ENCODE results near the gene CCDC192. TPM values are rescaled to one million over a fixed set of nuclear protein-coding genes. Genes with fewer than 3 reads are reported as not detected.

Gene CCDC192
- total and polyA plus RNA-seq, 3 experiments from 2014 or later = not detected

DNA sequence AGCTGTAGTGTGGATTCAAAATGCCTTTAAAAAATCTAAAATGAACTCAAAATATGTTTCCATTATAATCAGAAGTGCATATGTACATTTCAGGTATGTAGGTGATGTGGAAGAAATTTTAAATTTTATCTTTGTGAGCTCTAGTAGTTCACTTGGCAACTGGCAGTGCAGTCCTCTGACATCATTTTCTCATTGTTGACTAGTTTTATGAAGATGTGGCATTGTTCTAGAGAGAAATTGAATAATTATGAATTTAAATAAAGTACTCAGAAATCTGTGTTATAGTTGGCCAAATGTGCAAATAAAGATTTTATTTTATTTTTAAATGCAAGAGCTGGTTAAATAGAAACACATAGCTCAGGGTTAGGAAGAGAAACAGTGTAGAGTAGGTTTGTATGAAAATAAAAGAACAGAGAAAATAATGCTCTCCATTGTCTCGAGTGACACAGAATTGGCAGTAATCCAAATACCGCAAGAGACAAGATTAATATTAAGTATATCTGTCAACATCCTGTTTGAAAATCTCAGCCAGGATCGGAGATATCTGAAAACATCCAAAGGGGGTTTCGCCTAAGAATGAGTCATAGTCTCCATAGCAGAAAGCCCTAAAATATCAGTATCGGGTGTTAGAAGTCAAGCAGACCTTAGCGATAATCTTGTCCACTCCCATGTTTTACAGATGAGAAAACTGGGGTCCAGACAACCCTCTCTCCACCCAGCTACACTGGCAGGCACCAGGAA lies 189.4 kb downstream of the CCDC192 start:
- Histone ChIP-seq H3K27me3 (ENCODE audit: insufficient read depth, low read length, poor library complexity, severe bottlenecking) (no peaks in the 10 kb centered on the region), H3K36me3 (ENCODE audit: insufficient read depth, low read length) (no peaks in the 10 kb centered on the region), H3K4me1 (ENCODE audit: insufficient read depth, low read length) (no peaks in the 10 kb centered on the region), H3K9me3 (ENCODE audit: low read length) (no peaks in the 10 kb centered on the region), H3K4me3 (ENCODE audit: low read length) (no peak overlapping the region), H3K27ac (ENCODE audit: low read depth, low read length) (no peak overlapping the region)
- peak overlapping the region in 3 of 7 donors; percentile 24 to 29 (median 28) for H3K4me3 Mint-ChIP-seq
- peaks cover 5 to 22% (median 12%) of the 10 kb centered on the region in 3 donors for H3K4me1 Mint-ChIP-seq
- ChIA-PET CTCF (interaction anchor here (1.3 kb wide), 1 partner anchor 17 kb away, joined by 3 read pairs; no protein-coding TSS in a partner anchor), POLR2A (no interaction called here)
- H3K9me3 Mint-ChIP-seq = peaks cover 0 to 1% (median 0%) of the 10 kb centered on the region in 5 donors
- H3K27me3 Mint-ChIP-seq = peaks cover 1 to 5% of the 10 kb centered on the region in 2 donors
- peak in 1 of 5 donors; percentile 13 for DNase-seq
- H3K36me3 Mint-ChIP-seq = peaks cover 0 to 3% (median 0%) of the 10 kb centered on the region in 3 donors
- H3K27ac Mint-ChIP-seq = peak overlapping the region in 5 of 8 donors; percentile 11 to 54 (median 22)

DNA sequence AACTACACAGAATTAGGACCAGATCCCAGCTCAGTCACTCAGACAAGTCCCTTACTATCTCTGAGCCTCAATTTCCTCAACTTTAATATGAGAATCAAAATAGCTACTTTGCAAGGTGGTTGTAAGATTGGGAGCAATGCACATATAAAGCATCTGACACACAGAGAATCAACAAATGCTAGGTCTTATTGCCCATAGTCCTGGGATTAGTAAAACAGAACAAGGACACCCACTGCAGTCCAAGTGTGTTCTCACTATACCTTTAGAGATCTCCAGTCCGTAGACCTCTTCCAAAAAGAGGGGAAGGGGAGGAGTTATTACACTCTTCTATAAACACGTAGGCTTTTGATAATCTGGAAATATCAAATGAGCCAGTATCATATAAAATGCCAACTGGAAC lies 190.0 kb downstream of the CCDC192 start:
- ChIA-PET CTCF (interaction anchor here (1.3 kb wide), 1 partner anchor 16 kb away, joined by 3 read pairs; no protein-coding TSS in a partner anchor), POLR2A (no interaction called here)
- Histone ChIP-seq H3K9me3 (ENCODE audit: low read length) (no peaks in the 10 kb centered on the region), H3K4me1 (ENCODE audit: insufficient read depth, low read length) (no peaks in the 10 kb centered on the region), H3K36me3 (ENCODE audit: insufficient read depth, low read length) (no peaks in the 10 kb centered on the region), H3K27me3 (ENCODE audit: insufficient read depth, low read length, poor library complexity, severe bottlenecking) (no peaks in the 10 kb centered on the region), H3K4me3 (ENCODE audit: low read length) (no peak overlapping the region), H3K27ac (ENCODE audit: low read depth, low read length) (no peak overlapping the region)
- peaks cover 0 to 1% (median 0%) of the 10 kb centered on the region in 5 donors for H3K9me3 Mint-ChIP-seq
- no peak for DNase-seq
- H3K4me1 Mint-ChIP-seq = peaks cover 5 to 22% (median 12%) of the 10 kb centered on the region in 3 donors
- peaks cover 1 to 5% of the 10 kb centered on the region in 2 donors for H3K27me3 Mint-ChIP-seq
- H3K27ac Mint-ChIP-seq = peak overlapping the region in 4 of 8 donors; percentile 11 to 54 (median 36)
- peak overlapping the region in 1 of 7 donors; percentile 29 for H3K4me3 Mint-ChIP-seq
- peaks cover 0 to 3% (median 0%) of the 10 kb centered on the region in 3 donors for H3K36me3 Mint-ChIP-seq

DNA sequence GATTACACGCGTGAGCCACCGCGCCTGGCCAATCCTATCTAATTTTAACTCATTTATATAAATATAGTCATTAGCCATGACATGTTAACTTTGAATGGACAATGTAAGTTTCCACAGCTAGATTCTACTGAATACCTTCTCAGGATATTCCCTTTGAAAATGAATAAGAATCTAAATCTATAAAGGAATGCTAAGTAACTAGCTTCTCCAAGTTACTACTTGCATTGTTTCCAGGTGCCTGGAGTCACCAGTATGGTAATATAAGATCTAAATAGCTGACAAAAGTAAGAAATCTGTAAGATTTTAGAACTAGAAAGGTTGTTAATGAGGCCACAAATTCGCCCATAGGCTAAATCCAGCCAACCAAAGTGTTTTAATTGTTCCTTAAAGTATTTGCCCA lies 191.3 kb downstream of the CCDC192 start:
- CTCF ChIA-PET = no interaction called here
- peaks cover 0 to 3% (median 0%) of the 10 kb centered on the region in 3 donors for H3K36me3 Mint-ChIP-seq

DNA sequence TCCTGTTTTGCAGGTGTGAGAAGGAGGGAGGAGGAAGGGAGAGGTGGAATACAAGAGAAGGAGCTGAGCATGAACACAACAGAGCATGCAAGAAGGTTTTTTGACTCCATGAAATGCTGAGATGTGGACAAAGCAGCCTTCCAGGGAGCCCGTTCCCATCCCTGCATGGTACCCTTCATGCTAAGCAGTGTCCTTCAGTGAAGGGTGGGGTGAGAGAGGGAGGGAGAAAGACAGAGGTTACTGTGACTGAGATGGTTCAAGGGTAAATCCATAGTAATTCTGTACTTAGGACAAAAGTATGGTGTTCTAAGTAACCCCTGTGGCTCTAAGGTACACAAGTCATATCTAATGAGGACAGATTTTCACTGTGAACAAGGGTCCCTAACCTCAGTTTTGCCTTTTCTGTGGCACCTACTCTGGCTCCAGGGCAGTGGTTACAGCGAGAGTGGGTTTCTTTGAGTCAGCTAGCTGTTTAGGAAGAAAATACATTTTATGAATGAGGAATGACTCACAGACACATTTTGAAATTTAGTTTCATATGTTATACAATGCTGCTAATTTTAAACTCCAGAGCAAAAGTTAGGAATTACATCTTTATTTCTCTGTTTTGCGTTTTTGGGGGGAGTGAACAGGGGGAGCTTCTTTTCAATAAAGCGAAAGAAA lies 195.5 kb downstream of the CCDC192 start:
- H3K9me3 Mint-ChIP-seq = no peaks in the 10 kb centered on the region
- ChIA-PET CTCF (interaction anchor here (0.7 kb wide), 1 partner anchor 9 kb away, joined by 4 read pairs; no protein-coding TSS in a partner anchor), POLR2A (no interaction called here)
- H3K27ac Mint-ChIP-seq = no peak overlapping the region
- no peak overlapping the region for H3K4me3 ChIP-seq (ENCODE audit: low read length)
- peaks cover 3 to 5% of the 10 kb centered on the region in 2 donors for H3K27me3 Mint-ChIP-seq
- H3K9me3 ChIP-seq (ENCODE audit: low read length) = no peaks in the 10 kb centered on the region
- H3K4me3 Mint-ChIP-seq = no peak overlapping the region
- H3K27ac ChIP-seq (ENCODE audit: low read depth, low read length) = no peak overlapping the region
- H3K27me3 ChIP-seq (ENCODE audit: insufficient read depth, low read length, poor library complexity, severe bottlenecking) = no peaks in the 10 kb centered on the region
- no peaks in the 10 kb centered on the region for H3K36me3 ChIP-seq (ENCODE audit: insufficient read depth, low read length)
- H3K4me1 ChIP-seq (ENCODE audit: insufficient read depth, low read length) = no peaks in the 10 kb centered on the region
- H3K36me3 Mint-ChIP-seq = no peaks in the 10 kb centered on the region
- H3K4me1 Mint-ChIP-seq = no peaks in the 10 kb centered on the region
- DNase-seq = no peak

More for the DNA sequence above, 191.3 kb downstream of the CCDC192 start:
- Histone ChIP-seq H3K9me3 (ENCODE audit: low read length) (no peaks in the 10 kb centered on the region), H3K4me1 (ENCODE audit: insufficient read depth, low read length) (no peaks in the 10 kb centered on the region), H3K27me3 (ENCODE audit: insufficient read depth, low read length, poor library complexity, severe bottlenecking) (no peaks in the 10 kb centered on the region), H3K36me3 (ENCODE audit: insufficient read depth, low read length) (no peaks in the 10 kb centered on the region), H3K4me3 (ENCODE audit: low read length) (no peak overlapping the region), H3K27ac (ENCODE audit: low read depth, low read length) (no peak overlapping the region)
- no peak for DNase-seq
- POLR2A ChIA-PET = interaction anchor here (0.6 kb wide), 1 partner anchor 131 kb away, joined by 3 read pairs; no protein-coding TSS in a partner anchor
- Mint-ChIP-seq H3K4me3 (no peak overlapping the region), H3K27ac (peak overlapping the region in 1 of 8 donors; percentile 21), H3K27me3 (peaks cover 4 to 5% of the 10 kb centered on the region in 2 donors), H3K9me3 (peaks cover 0 to 1% (median 0%) of the 10 kb centered on the region in 5 donors), H3K4me1 (peaks cover 5 to 22% (median 12%) of the 10 kb centered on the region in 3 donors)

DNA sequence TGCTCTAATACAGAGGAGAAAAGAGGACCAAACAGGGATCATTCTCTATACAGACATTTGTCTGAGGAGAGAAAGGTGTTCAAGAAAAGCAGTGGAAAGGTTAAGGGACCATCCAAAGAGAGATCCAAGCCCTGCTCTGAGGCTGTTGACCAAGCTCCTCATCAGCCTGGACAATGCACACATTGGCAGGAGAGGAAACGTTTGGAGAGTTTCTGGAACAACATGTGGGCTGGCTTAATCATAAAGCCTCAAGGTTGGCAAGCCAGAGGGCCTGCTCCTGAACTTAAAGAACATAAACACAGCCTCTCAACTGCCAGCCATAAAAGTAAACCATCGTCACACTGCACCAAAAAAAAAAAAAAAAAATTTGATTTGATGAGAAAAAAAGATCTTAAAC lies 196.0 kb downstream of the CCDC192 start:
- DNase-seq = no peak
- no peak overlapping the region for H3K27ac Mint-ChIP-seq

DNA sequence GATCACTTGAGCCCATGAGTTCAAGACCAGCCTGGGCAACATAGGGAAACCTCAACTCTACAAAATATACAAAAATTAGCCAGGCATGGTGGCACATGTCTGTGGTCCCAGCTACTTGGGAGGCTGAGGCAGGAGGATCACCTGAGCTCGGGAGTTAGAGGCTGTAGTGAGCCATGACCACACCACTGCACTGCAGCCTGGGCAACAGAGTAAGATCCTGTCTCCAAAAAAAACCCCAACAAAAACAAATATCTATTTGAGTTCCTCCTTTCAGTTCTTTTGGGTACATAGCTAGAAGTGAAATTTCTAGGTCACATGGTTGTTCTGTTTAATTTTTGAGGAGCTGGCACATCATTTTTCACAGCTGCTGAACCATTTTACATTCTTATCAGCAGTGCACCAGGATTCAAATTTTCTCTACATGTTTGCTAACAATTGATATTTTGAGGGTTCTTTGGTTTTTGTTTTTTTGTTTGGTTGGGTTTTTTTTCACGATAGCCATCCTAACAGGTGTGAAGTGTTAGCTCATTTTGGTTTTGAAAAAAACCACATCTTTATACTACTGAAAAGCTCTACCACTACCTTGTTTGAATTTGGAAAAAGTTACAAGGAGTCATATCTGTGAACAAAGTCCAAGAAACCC lies 203.5 kb downstream of the CCDC192 start:
- Mint-ChIP-seq H3K27ac (peak overlapping the region in 1 of 8 donors; percentile 18), H3K27me3 (peaks cover 0 to 20% of the 10 kb centered on the region in 2 donors), H3K4me1 (peaks cover 6 to 15% (median 11%) of the 10 kb centered on the region in 3 donors), H3K36me3 (peaks cover 0 to 2% (median 0%) of the 10 kb centered on the region in 3 donors), H3K4me3 (no peak overlapping the region), H3K9me3 (no peaks in the 10 kb centered on the region)
- Histone ChIP-seq H3K27me3 (ENCODE audit: insufficient read depth, low read length, poor library complexity, severe bottlenecking) (no peaks in the 10 kb centered on the region), H3K36me3 (ENCODE audit: insufficient read depth, low read length) (no peaks in the 10 kb centered on the region), H3K4me3 (ENCODE audit: low read length) (no peak overlapping the region), H3K4me1 (ENCODE audit: insufficient read depth, low read length) (no peaks in the 10 kb centered on the region), H3K9me3 (ENCODE audit: low read length) (no peaks in the 10 kb centered on the region), H3K27ac (ENCODE audit: low read depth, low read length) (no peak overlapping the region)
- no peak for DNase-seq
- ChIA-PET POLR2A (no interaction called here), CTCF (interaction anchor here (1.2 kb wide), 1 partner anchor 10 kb away, joined by 3 read pairs; no protein-coding TSS in a partner anchor)

More for the DNA sequence above, 196.0 kb downstream of the CCDC192 start:
- ChIA-PET CTCF (no interaction called here), POLR2A (no interaction called here)
- Histone ChIP-seq H3K4me3 (ENCODE audit: low read length) (no peak overlapping the region), H3K27me3 (ENCODE audit: insufficient read depth, low read length, poor library complexity, severe bottlenecking) (no peaks in the 10 kb centered on the region), H3K4me1 (ENCODE audit: insufficient read depth, low read length) (no peaks in the 10 kb centered on the region), H3K36me3 (ENCODE audit: insufficient read depth, low read length) (no peaks in the 10 kb centered on the region), H3K9me3 (ENCODE audit: low read length) (no peaks in the 10 kb centered on the region), H3K27ac (ENCODE audit: low read depth, low read length) (no peak overlapping the region)
- no peaks in the 10 kb centered on the region for H3K9me3 Mint-ChIP-seq
- H3K27me3 Mint-ChIP-seq = peaks cover 3 to 5% of the 10 kb centered on the region in 2 donors
- no peak overlapping the region for H3K4me3 Mint-ChIP-seq
- H3K36me3 Mint-ChIP-seq = no peaks in the 10 kb centered on the region
- H3K4me1 Mint-ChIP-seq = no peaks in the 10 kb centered on the region

DNA sequence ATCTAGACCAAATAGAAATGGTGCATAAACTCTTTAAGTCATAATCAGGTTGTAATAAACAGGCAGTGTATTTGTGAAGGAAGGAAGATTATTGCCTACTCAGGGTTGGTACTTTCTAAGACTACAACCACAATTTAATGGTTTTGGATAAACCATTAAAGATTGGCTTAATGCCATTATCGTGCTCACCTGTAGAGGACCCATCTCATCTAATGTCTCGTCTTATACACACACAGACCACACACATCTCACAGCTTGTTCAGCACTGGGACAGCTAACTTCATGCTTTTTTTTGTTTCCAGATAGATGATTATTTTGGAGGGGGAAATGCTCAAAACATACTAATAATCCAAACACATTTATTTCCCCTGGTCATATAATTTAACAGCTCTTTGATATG lies 204.7 kb downstream of the CCDC192 start:
- H3K27ac Mint-ChIP-seq = no peak overlapping the region
- H3K27me3 Mint-ChIP-seq = peaks cover 0 to 20% of the 10 kb centered on the region in 2 donors
- CTCF ChIA-PET = interaction anchor here (0.8 kb wide), 1 partner anchor 10 kb away, joined by 4 read pairs; no protein-coding TSS in a partner anchor

More for the DNA sequence above, 204.7 kb downstream of the CCDC192 start:
- no peak for DNase-seq
- H3K4me3 ChIP-seq (ENCODE audit: low read length) = no peak overlapping the region
- H3K36me3 ChIP-seq (ENCODE audit: insufficient read depth, low read length) = no peaks in the 10 kb centered on the region
- Mint-ChIP-seq H3K4me1 (peaks cover 6 to 15% (median 11%) of the 10 kb centered on the region in 3 donors), H3K4me3 (no peak overlapping the region), H3K9me3 (no peaks in the 10 kb centered on the region), H3K36me3 (peaks cover 0 to 2% (median 0%) of the 10 kb centered on the region in 3 donors)
- no peaks in the 10 kb centered on the region for H3K4me1 ChIP-seq (ENCODE audit: insufficient read depth, low read length)
- H3K9me3 ChIP-seq (ENCODE audit: low read length) = no peaks in the 10 kb centered on the region
- POLR2A ChIA-PET = no interaction called here
- no peaks in the 10 kb centered on the region for H3K27me3 ChIP-seq (ENCODE audit: insufficient read depth, low read length, poor library complexity, severe bottlenecking)
- no peak overlapping the region for H3K27ac ChIP-seq (ENCODE audit: low read depth, low read length)
